ENCODE measurements around the gene SPCS3.
"Not testable (repeated sequence)": the region's sequence is repeated elsewhere in the genome, so short reads cannot be mapped to it uniquely, and the experiment has no call there.

The SPCS3 gene

GRCh38 chr4:176276710-176277109, 43.1 kb upstream of the SPCS3 start:
- DNase-seq (ENCODE audit: low spot score), result no peak
- TF ChIP-seq, protein P1, sequence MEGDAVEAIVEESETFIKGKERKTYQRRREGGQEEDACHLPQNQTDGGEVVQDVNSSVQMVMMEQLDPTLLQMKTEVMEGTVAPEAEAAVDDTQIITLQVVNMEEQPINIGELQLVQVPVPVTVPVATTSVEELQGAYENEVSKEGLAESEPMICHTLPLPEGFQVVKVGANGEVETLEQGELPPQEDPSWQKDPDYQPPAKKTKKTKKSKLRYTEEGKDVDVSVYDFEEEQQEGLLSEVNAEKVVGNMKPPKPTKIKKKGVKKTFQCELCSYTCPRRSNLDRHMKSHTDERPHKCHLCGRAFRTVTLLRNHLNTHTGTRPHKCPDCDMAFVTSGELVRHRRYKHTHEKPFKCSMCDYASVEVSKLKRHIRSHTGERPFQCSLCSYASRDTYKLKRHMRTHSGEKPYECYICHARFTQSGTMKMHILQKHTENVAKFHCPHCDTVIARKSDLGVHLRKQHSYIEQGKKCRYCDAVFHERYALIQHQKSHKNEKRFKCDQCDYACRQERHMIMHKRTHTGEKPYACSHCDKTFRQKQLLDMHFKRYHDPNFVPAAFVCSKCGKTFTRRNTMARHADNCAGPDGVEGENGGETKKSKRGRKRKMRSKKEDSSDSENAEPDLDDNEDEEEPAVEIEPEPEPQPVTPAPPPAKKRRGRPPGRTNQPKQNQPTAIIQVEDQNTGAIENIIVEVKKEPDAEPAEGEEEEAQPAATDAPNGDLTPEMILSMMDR (IDR thresholded peaks at IDR 0.05; ENCODE audit: extremely low read depth, insufficient read depth, missing control alignments), result no peak
- in situ Hi-C loops (cut with MboI; ENCODE audit: low pct_unique_long_range_greater_than_20kb, low sequenced_read_pairs, unreplicated experiment), result no loop called here

DNA sequence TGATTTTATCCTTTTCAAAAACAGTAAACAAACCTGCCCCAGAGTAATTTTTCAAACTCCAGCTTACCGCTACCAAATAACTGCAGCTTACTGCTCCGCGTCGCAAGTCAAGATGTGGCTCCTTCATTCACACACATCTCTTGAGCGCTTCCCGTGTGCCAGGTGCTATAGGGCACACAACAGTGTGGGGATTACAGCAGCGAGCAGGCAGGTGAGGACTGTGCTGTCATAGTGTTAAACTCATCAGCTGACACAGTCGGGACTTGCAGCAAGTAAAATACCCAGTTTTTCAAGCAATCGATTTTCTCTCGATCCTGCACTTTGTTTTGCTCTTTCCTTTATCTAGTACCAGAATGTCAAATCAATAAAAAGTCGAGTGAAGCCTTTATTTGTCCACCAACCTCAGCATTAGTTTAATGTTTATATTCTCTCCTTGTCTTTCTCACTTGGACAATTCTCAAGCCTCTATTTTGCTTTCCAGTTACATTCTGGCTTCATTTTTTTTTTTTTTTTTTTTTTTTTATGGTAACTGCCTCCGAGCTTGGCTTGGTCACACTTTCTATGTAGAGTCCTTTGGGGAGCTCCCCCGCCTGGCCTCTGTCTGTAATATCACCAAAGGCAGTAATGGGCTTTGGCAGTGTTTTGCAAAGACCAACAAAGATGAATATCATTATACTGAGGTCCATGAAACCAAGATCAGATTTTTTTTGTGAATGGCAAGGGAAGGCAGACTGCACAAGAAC, 42.4 kb upstream of the SPCS3 start:
- DNase-seq (ENCODE audit: low spot score), result peak; percentile 42
- TF ChIP-seq, protein P1 (IDR thresholded peaks at IDR 0.05; ENCODE audit: extremely low read depth, insufficient read depth, missing control alignments), result peak; percentile 56
- in situ Hi-C loops (cut with MboI; ENCODE audit: low pct_unique_long_range_greater_than_20kb, low sequenced_read_pairs, unreplicated experiment), result no loop called here

GRCh38 chr4:176279560-176279959, 40.2 kb upstream of the SPCS3 start:
- DNase-seq (ENCODE audit: low spot score); in situ Hi-C loops (cut with MboI; ENCODE audit: low pct_unique_long_range_greater_than_20kb, low sequenced_read_pairs, unreplicated experiment): not testable (repeated sequence)

DNA sequence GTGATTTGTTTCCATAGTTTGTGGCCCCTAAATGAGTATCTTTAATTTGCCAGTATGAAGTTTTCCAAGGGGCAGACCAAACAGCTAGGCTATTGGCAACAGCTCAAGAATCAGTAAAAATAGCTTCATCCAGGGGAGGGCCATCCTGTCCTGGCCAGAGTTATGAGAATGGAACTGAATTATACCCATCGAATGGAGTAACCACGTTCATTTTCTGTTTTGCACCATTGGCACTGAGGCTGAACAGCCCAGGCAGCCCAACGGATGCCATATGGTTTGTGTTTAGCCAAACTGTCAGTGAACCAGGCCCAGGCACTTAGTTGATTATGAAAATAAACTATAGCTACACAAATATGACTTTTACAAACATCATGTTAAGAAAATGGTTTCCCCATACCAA, 33.0 kb upstream of the SPCS3 start:
- in situ Hi-C loops (cut with MboI; ENCODE audit: low pct_unique_long_range_greater_than_20kb, low sequenced_read_pairs, unreplicated experiment), result no loop called here
- TF ChIP-seq, protein P1 (IDR thresholded peaks at IDR 0.05; ENCODE audit: extremely low read depth, insufficient read depth, missing control alignments), result no peak
- DNase-seq (ENCODE audit: low spot score), result no peak

GRCh38 chr4:176287546-176287945, 32.2 kb upstream of the SPCS3 start:
- DNase-seq (ENCODE audit: low spot score), result no peak
- in situ Hi-C loops (cut with MboI; ENCODE audit: low pct_unique_long_range_greater_than_20kb, low sequenced_read_pairs, unreplicated experiment), result no loop called here
- TF ChIP-seq, protein P1 (IDR thresholded peaks at IDR 0.05; ENCODE audit: extremely low read depth, insufficient read depth, missing control alignments), result no peak

DNA sequence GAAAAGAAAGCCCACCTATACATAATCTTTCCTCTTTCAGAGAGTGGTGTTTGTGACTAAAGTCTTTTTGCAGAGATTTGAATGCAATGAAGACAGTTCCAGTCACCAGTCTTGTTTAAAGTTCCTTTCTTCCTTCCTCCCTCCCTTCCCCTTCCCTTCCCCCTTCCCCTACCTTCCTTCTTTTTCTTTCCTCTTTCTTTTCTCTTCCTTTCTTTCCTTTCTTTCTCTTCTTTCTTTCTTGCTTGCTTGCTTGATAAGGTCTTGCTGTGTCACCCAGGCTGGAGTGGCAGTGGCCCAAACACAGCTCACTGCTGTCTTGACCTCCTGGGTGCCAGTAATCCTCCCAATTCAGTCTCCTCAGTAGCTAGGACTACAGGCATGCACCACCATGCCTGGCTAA, 31.7 kb upstream of the SPCS3 start:
- in situ Hi-C loops (cut with MboI; ENCODE audit: low pct_unique_long_range_greater_than_20kb, low sequenced_read_pairs, unreplicated experiment), result no loop called here
- DNase-seq (ENCODE audit: low spot score), result no peak
- TF ChIP-seq, protein P1 (IDR thresholded peaks at IDR 0.05; ENCODE audit: extremely low read depth, insufficient read depth, missing control alignments), result no peak

GRCh38 chr4:176289561-176289960, 30.2 kb upstream of the SPCS3 start:
- TF ChIP-seq, protein P1 (IDR thresholded peaks at IDR 0.05; ENCODE audit: extremely low read depth, insufficient read depth, missing control alignments), result no peak
- in situ Hi-C loops (cut with MboI; ENCODE audit: low pct_unique_long_range_greater_than_20kb, low sequenced_read_pairs, unreplicated experiment), result no loop called here
- DNase-seq (ENCODE audit: low spot score), result no peak
